ENCODE data around the gene ADAMTS13. TPM values are rescaled to one million over a fixed set of nuclear protein-coding genes. Genes with fewer than 3 reads are reported as not detected.

The ADAMTS13 gene
- total RNA-seq, 4 donors from 2014 or later = 2.6 to 12.7 (median 7.2) TPM

DNA sequence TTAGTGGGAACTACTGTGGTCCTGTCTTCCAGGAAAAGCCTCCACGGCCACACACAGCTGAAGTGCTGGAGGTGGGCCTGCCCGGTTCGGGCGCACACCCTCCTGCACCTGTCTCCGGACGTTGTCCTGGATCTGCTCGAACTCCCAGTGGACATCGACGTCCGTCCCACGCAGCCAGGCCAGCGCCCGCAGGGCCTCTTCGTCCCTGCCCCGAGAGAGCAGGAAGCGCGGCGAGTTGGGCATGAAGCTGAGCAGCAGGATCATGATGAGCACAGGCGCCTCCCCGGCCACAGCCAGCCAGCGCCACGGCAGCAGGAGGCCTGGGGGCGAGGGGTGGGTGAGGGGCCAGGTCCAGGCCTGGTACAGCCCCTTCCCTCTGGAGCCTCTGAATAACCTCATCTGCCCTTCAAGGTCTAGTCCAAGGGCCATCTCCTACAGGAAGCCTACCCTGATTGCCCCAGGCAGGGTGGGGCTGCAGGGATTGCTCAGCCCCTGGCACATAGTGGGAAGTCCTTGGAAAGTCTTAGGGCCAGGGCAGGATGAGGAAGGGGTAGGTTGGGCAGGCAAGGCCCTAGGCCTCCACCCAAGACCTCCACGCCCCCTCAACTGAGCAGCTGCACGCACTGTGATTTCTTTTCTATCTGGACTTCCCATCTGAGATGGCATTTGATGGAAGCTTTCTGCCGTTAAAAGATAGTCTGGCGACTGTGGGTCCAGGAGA lies 53.3 kb downstream of the ADAMTS13 start:
- intact Hi-C loops (cut with DNase I; ENCODE audit: low total_unique reads) (no loop called here), in situ Hi-C loops (cut with MboI; ENCODE audit: low pct_ligation_motif_present in 1 of 4, low pct_unique_long_range_greater_than_20kb in 1 of 4, low sequenced_read_pairs in 3 of 4) (loop anchor here in 1 of 4 donors (25.0 kb wide), 1 partner anchor 288 kb away; no protein-coding TSS in a partner anchor)
- peaks cover 10% of the 10 kb centered on the region for H3K27me3 ChIP-seq
- no peak overlapping the region for H3K27ac ChIP-seq
- DNase-seq = no peak
- WGBS, 2 donors (ENCODE audit: low coverage in 1 of 2) = 67 to 88% methylated on average over 1 to 16 of the region's 27 CpGs
- no peaks in the 10 kb centered on the region for H3K36me3 ChIP-seq
- peaks cover 7 to 35% (median 24%) of the 10 kb centered on the region in 4 donors for H3K4me1 ChIP-seq
- H3K9me3 ChIP-seq = no peaks in the 10 kb centered on the region
- no peak overlapping the region for H3K4me3 ChIP-seq
- TF ChIP-seq CTCF (IDR thresholded peaks at IDR 0.05) (no peak), POLR2A (IDR thresholded peaks at IDR 0.05) (no peak), EP300 (IDR thresholded peaks at IDR 0.05; ENCODE audit: low read depth) (no peak), POLR2AphosphoS5 (IDR thresholded peaks at IDR 0.05) (no peak)

DNA sequence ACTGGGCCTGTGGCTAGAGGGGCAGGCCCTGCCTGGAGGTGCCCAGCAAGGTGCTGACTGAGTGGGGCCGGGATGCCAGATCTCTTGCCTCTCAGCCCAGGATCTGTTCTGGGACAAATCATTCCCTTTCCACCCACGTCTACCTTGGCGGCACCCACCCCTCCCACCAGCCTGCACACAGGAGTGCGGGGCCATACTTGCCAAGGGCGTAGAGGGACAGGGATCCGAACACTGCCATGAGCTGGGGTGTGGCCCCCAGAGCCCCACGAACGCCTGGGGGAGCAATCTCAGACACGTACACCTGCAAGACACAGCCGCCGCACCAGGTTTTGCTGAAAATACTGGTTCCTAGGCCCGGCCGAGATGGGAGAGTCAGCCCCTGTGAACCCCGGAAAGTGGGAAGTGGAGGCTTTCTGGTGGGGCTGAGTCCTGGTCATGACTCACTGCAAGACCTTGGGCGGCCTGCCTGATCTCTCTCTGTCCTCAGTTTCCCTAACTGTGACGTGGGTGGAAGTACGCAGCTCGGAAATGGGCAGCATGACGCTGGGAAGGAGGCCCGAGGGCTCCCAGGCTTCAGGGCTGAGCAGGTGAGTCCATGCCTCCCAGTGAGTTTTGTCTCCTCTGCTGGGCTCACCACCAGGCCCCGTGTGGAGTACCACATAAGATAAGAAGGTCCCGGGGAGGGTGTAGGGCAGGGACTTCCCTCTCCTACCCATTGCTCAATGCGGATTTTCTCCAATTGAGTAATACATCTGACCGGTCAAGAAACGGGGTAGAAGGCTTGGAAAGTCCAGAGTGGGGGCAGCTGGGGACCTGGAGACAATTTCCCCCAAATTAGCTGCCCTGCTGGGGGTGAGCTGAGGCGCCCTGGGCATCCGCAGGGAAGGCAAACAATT lies 54.1 kb downstream of the ADAMTS13 start:
- peaks cover 7 to 27% (median 20%) of the 10 kb centered on the region in 4 donors for H3K4me1 ChIP-seq
- WGBS, 2 donors (ENCODE audit: low coverage in 1 of 2) = 79% methylated on average over 27 of the region's 27 CpGs; no CpG with 5 or more reads in 1 of the 2 donors
- in situ Hi-C loops (cut with MboI; ENCODE audit: low pct_ligation_motif_present in 1 of 4, low pct_unique_long_range_greater_than_20kb in 1 of 4, low sequenced_read_pairs in 3 of 4) (loop anchor here in 1 of 4 donors (25.0 kb wide), 1 partner anchor 289 kb away; no protein-coding TSS in a partner anchor), intact Hi-C loops (cut with DNase I; ENCODE audit: low total_unique reads) (no loop called here)
- DNase-seq = no peak
- H3K4me3 ChIP-seq = no peak overlapping the region
- TF ChIP-seq EP300 (IDR thresholded peaks at IDR 0.05; ENCODE audit: low read depth) = no peak
- TF ChIP-seq CTCF (IDR thresholded peaks at IDR 0.05) = no peak
- no peaks in the 10 kb centered on the region for H3K9me3 ChIP-seq
- no peaks in the 10 kb centered on the region for H3K36me3 ChIP-seq
- H3K27me3 ChIP-seq = peaks cover 17% of the 10 kb centered on the region
- no peak overlapping the region for H3K27ac ChIP-seq

- TF ChIP-seq POLR2AphosphoS5 (IDR thresholded peaks at IDR 0.05) (no peak), CTCF (IDR thresholded peaks at IDR 0.05) (no peak), EP300 (IDR thresholded peaks at IDR 0.05; ENCODE audit: low read depth) (no peak), POLR2A (IDR thresholded peaks at IDR 0.05) (no peak)
- intact Hi-C loops (cut with DNase I; ENCODE audit: low total_unique reads) (no loop called here), in situ Hi-C loops (cut with MboI; ENCODE audit: low pct_ligation_motif_present in 1 of 4, low pct_unique_long_range_greater_than_20kb in 1 of 4, low sequenced_read_pairs in 3 of 4) (loop anchor here in 1 of 4 donors (25.0 kb wide), 1 partner anchor 290 kb away; no protein-coding TSS in a partner anchor)
- Histone ChIP-seq H3K27me3 (peaks cover 21% of the 10 kb centered on the region), H3K9me3 (no peaks in the 10 kb centered on the region), H3K36me3 (no peaks in the 10 kb centered on the region), H3K27ac (no peak overlapping the region), H3K4me1 (peaks cover 7 to 20% (median 16%) of the 10 kb centered on the region in 4 donors), H3K4me3 (no peak overlapping the region)
- DNase-seq = no peak
- WGBS, 2 donors (ENCODE audit: low coverage in 1 of 2) = 97% methylated on average over 9 of the region's 21 CpGs; no CpG with 5 or more reads in 1 of the 2 donors
These were observed 54.8 kb downstream of the ADAMTS13 start for GRCh38 chr9:133476941-133477340.

- Histone ChIP-seq H3K27me3 (peaks cover 21% of the 10 kb centered on the region), H3K4me1 (peaks cover 7 to 20% (median 16%) of the 10 kb centered on the region in 4 donors), H3K27ac (no peak overlapping the region), H3K36me3 (no peaks in the 10 kb centered on the region), H3K4me3 (no peak overlapping the region), H3K9me3 (no peaks in the 10 kb centered on the region)
- in situ Hi-C loops (cut with MboI; ENCODE audit: low pct_ligation_motif_present in 1 of 4, low pct_unique_long_range_greater_than_20kb in 1 of 4, low sequenced_read_pairs in 3 of 4) = loop anchor here in 1 of 4 donors (25.0 kb wide), 1 partner anchor 290 kb away; no protein-coding TSS in a partner anchor
- no peak for DNase-seq
- TF ChIP-seq EP300 (IDR thresholded peaks at IDR 0.05; ENCODE audit: low read depth) = no peak
- TF ChIP-seq POLR2AphosphoS5 (IDR thresholded peaks at IDR 0.05) = no peak
- no peak for TF ChIP-seq CTCF (IDR thresholded peaks at IDR 0.05)
- TF ChIP-seq POLR2A (IDR thresholded peaks at IDR 0.05) = no peak
- intact Hi-C loops (cut with DNase I; ENCODE audit: low total_unique reads) = no loop called here
- 40 to 83% methylated on average over 2 to 4 of the region's 4 CpGs for WGBS, 2 donors (ENCODE audit: low coverage in 1 of 2)
These were observed 55.3 kb downstream of the ADAMTS13 start for GRCh38 chr9:133477461-133477860.

Measured in transverse colon (tissue), 4 donors.